Gastroesophageal sphincter (tissue), 3 donors: ENCODE measurements around the gene TMEM135.

Experiments used
- POLR2AphosphoS5 ChIP-seq: sonication (generic); formaldehyde crosslinking; IDR thresholded peaks from one replicate; pipeline ENCODE4 v1.6.1; 2017; ENCODE audit warnings: antibody characterized with exemption
- TF ChIP-seq, protein P1 (sequence below), 4 experiments: fragments of 200-600 bp in 2 of 4; fragments of 450-650 bp in 2 of 4; sonication (generic) in 1 of 4; IDR thresholded peaks; one replicate each; pipeline ENCODE4 v1.5.1; 2017 to 2019; ENCODE audit warnings: antibody characterized with exemption in 4 of 4, mild to moderate bottlenecking in 2 of 4, moderate library complexity in 2 of 4

DNA sequence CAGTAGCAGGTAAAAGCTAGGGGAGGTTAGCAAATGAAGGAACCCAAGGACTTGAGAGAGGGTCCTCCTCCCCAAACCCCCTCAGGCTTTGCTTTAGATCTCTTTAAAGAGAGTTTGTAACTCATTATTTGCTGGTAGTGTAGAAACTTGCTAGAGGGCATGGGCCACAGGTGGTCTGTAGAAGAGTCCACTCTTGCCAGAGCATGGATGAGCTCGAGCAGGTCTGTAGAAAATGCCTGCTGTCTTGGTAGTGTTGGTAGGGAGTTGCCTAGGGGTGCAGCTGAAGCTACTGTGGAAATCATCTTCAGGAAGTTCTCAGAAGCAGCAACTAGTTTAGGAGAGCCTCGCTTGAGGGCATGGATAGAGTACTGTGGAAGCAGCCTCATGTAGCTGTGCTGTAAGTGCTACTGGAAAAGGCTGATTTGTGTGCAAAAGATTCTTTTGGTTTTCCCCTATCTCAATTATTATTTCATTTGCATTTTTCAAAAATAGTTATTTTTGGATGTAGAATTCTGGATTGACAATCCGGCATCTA is 104.3 kb downstream of the TMEM135 start:
- TF ChIP-seq, protein P1, sequence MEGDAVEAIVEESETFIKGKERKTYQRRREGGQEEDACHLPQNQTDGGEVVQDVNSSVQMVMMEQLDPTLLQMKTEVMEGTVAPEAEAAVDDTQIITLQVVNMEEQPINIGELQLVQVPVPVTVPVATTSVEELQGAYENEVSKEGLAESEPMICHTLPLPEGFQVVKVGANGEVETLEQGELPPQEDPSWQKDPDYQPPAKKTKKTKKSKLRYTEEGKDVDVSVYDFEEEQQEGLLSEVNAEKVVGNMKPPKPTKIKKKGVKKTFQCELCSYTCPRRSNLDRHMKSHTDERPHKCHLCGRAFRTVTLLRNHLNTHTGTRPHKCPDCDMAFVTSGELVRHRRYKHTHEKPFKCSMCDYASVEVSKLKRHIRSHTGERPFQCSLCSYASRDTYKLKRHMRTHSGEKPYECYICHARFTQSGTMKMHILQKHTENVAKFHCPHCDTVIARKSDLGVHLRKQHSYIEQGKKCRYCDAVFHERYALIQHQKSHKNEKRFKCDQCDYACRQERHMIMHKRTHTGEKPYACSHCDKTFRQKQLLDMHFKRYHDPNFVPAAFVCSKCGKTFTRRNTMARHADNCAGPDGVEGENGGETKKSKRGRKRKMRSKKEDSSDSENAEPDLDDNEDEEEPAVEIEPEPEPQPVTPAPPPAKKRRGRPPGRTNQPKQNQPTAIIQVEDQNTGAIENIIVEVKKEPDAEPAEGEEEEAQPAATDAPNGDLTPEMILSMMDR (IDR thresholded peaks at IDR 0.05) = no peak
- TF ChIP-seq POLR2AphosphoS5 = no peak
